ENCODE data around the gene HPS1.

GRCh38 chr10:98402931-98403718 is 43.6 kb downstream of the HPS1 start:
- no peak for TF ChIP-seq TAF1 (IDR thresholded peaks at IDR 0.05; ENCODE audit: low read depth, low read length)
- TF ChIP-seq POLR2AphosphoS5 (IDR thresholded peaks at IDR 0.05; ENCODE audit: low read depth, low read length) = no peak
- no peak for TF ChIP-seq POLR2A (IDR thresholded peaks at IDR 0.05; ENCODE audit: low read depth, low read length)
- no peak for TF ChIP-seq SPI1 (IDR thresholded peaks at IDR 0.05; ENCODE audit: low read depth, low read length)
